ENCODE measurements around the gene SCP2. TPM values are rescaled to one million over a fixed set of nuclear protein-coding genes. Genes with fewer than 3 reads are reported as not detected.
"Not testable (repeated sequence)": the region's sequence is repeated elsewhere in the genome, so short reads cannot be mapped to it uniquely, and the experiment has no call there.

SCP2 gene
- polyA plus RNA-seq, 2 donors: 112 to 158 TPM

DNA sequence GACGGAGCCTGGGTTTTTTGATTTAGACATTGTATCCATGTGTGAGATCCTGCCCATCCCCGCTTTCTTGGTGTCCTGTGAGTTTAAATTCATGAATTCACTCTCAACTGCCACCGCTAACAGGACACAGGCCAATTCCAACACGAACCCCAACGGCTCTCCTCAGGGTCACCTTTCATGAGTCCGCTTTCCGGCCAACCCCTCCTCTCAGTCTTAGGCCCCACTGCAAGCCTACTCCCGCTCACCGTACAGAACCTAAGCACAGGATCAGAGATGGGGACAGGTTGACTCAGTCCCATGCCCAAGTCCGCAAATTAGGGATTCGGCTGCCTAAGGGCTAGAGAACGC is 238 bp upstream of the SCP2 start:
- H3K36me3 ChIP-seq (ENCODE audit: control insufficient read depth in 2 of 2, insufficient read depth in 2 of 2, low read length in 1 of 2): no peaks in the 10 kb centered on the region
- H3K4me1 ChIP-seq (ENCODE audit: control insufficient read depth in 2 of 2, insufficient read depth in 2 of 2, low read length in 1 of 2): peaks cover 0 to 5% of the 10 kb centered on the region in 2 donors
- H3K27ac ChIP-seq (ENCODE audit: low read depth in 2 of 2, low read length in 1 of 2): peak overlapping the region in 1 of 2 donors; percentile 59
- no peaks in the 10 kb centered on the region for H3K9me3 ChIP-seq (ENCODE audit: control insufficient read depth in 2 of 2, insufficient read depth in 1 of 2, low read depth in 1 of 2, low read length in 1 of 2)
- H3K27me3 ChIP-seq (ENCODE audit: control insufficient read depth in 1 of 2, insufficient read depth in 2 of 2, low read length in 2 of 2): no peaks in the 10 kb centered on the region
- 12 to 14% methylated on average over 12 of the region's 12 CpGs for WGBS, 2 donors
- peak overlapping the region; percentile 41 to 75 for H3K4me3 ChIP-seq (ENCODE audit: low read depth in 1 of 2, low read length in 2 of 2)

DNA sequence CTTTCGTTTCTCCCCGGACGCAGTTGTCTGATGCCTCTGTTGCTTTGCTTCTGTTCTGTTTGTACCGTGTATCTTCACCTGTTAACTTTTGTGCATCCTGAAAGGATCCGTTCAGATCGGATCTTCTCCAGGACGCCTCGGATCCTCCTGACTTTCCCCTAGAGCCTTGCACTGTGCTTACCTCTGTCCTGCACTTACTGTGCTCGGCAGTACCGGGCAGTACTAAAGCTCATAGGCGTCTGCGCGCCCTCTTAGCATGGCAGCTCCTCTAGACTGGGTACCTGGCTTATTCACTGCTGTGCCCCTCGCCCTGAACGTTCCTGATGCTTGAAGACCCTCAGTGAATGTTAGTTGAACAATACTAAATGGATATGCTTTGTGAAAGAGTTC is 934 bp downstream of the SCP2 start:
- Histone ChIP-seq H3K4me3 (ENCODE audit: low read depth in 1 of 2, low read length in 2 of 2) (peak overlapping the region; percentile 75 to 85), H3K36me3 (ENCODE audit: control insufficient read depth in 2 of 2, insufficient read depth in 2 of 2, low read length in 1 of 2) (no peaks in the 10 kb centered on the region), H3K27ac (ENCODE audit: low read depth in 2 of 2, low read length in 1 of 2) (peak overlapping the region in 1 of 2 donors; percentile 71), H3K27me3 (ENCODE audit: control insufficient read depth in 1 of 2, insufficient read depth in 2 of 2, low read length in 2 of 2) (no peaks in the 10 kb centered on the region), H3K4me1 (ENCODE audit: control insufficient read depth in 2 of 2, insufficient read depth in 2 of 2, low read length in 1 of 2) (peaks cover 0 to 5% of the 10 kb centered on the region in 2 donors), H3K9me3 (ENCODE audit: control insufficient read depth in 2 of 2, insufficient read depth in 1 of 2, low read depth in 1 of 2, low read length in 1 of 2) (no peaks in the 10 kb centered on the region)
- 20 to 23% methylated on average over 15 of the region's 15 CpGs for whole genome bisulfite sequencing, 2 donors

DNA sequence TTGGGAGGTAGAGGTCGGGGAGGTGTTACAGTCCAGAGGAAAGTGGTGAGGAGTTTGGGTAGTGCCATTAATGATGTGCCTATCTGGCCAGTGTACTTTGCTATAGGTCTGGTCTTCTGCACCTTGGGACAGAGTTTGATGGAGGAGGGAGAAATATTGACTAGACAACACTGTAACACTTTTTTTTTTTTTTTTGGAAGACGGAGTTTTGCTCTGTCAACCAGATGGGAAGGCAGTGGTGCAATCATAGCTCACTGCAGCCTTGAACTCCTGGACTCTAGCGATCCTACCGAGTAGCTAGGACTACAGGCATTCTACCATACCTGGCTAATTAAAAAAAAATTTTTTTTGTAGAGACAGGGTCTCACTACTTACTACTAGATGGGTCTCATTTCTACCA is 1.9 kb downstream of the SCP2 start:
- Histone ChIP-seq H3K36me3 (ENCODE audit: control insufficient read depth in 2 of 2, insufficient read depth in 2 of 2, low read length in 1 of 2) (no peaks in the 10 kb centered on the region), H3K4me3 (ENCODE audit: low read depth in 1 of 2, low read length in 2 of 2) (no peak overlapping the region), H3K4me1 (ENCODE audit: control insufficient read depth in 2 of 2, insufficient read depth in 2 of 2, low read length in 1 of 2) (peaks cover 0 to 5% of the 10 kb centered on the region in 2 donors), H3K9me3 (ENCODE audit: control insufficient read depth in 2 of 2, insufficient read depth in 1 of 2, low read depth in 1 of 2, low read length in 1 of 2) (no peaks in the 10 kb centered on the region), H3K27me3 (ENCODE audit: control insufficient read depth in 1 of 2, insufficient read depth in 2 of 2, low read length in 2 of 2) (no peaks in the 10 kb centered on the region), H3K27ac (ENCODE audit: low read depth in 2 of 2, low read length in 1 of 2) (no peak overlapping the region)
- 94 to 97% methylated on average over 4 of the region's 4 CpGs for WGBS, 2 donors

- Histone ChIP-seq H3K36me3 (ENCODE audit: control insufficient read depth in 2 of 2, insufficient read depth in 2 of 2, low read length in 1 of 2) (no peaks in the 10 kb centered on the region), H3K9me3 (ENCODE audit: control insufficient read depth in 2 of 2, insufficient read depth in 1 of 2, low read depth in 1 of 2, low read length in 1 of 2) (no peaks in the 10 kb centered on the region), H3K4me3 (ENCODE audit: low read depth in 1 of 2, low read length in 2 of 2) (no peak overlapping the region), H3K27ac (ENCODE audit: low read depth in 2 of 2, low read length in 1 of 2) (no peak overlapping the region), H3K27me3 (ENCODE audit: control insufficient read depth in 1 of 2, insufficient read depth in 2 of 2, low read length in 2 of 2) (no peaks in the 10 kb centered on the region), H3K4me1 (ENCODE audit: control insufficient read depth in 2 of 2, insufficient read depth in 2 of 2, low read length in 1 of 2) (no peaks in the 10 kb centered on the region)
- 87 to 95% methylated on average over 3 of the region's 3 CpGs for WGBS, 2 donors
Measured at GRCh38 chr1:52937433-52938182, 10.5 kb downstream of the SCP2 start.

DNA sequence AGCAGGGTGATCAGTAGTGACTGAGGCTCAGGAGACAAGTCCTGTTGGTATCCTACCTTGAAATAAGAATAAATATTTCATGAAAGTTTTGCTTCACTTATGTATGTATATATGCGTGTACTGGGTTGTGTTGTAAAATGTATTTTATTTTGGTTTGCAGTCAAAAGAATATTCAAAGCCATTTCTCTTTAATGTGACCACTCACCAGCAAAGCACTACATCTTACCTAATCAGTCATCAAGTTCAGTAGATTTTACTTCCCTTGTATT is 11.0 kb downstream of the SCP2 start:
- H3K9me3 ChIP-seq (ENCODE audit: control insufficient read depth in 2 of 2, insufficient read depth in 1 of 2, low read depth in 1 of 2, low read length in 1 of 2): no peaks in the 10 kb centered on the region
- no peaks in the 10 kb centered on the region for H3K36me3 ChIP-seq (ENCODE audit: control insufficient read depth in 2 of 2, insufficient read depth in 2 of 2, low read length in 1 of 2)
- H3K4me3 ChIP-seq (ENCODE audit: low read depth in 1 of 2, low read length in 2 of 2): no peak overlapping the region
- no peaks in the 10 kb centered on the region for H3K27me3 ChIP-seq (ENCODE audit: control insufficient read depth in 1 of 2, insufficient read depth in 2 of 2, low read length in 2 of 2)
- H3K4me1 ChIP-seq (ENCODE audit: control insufficient read depth in 2 of 2, insufficient read depth in 2 of 2, low read length in 1 of 2): no peaks in the 10 kb centered on the region
- no peak overlapping the region for H3K27ac ChIP-seq (ENCODE audit: low read depth in 2 of 2, low read length in 1 of 2)
- WGBS, 2 donors: 94 to 100% methylated on average over 1 of the region's 1 CpG

GRCh38 chr1:52943876-52944416 is 16.9 kb downstream of the SCP2 start:
- Histone ChIP-seq H3K36me3 (ENCODE audit: control insufficient read depth in 2 of 2, insufficient read depth in 2 of 2, low read length in 1 of 2) (no peaks in the 10 kb centered on the region), H3K27me3 (ENCODE audit: control insufficient read depth in 1 of 2, insufficient read depth in 2 of 2, low read length in 2 of 2) (no peaks in the 10 kb centered on the region), H3K27ac (ENCODE audit: low read depth in 2 of 2, low read length in 1 of 2) (no peak overlapping the region), H3K9me3 (ENCODE audit: control insufficient read depth in 2 of 2, insufficient read depth in 1 of 2, low read depth in 1 of 2, low read length in 1 of 2) (no peaks in the 10 kb centered on the region), H3K4me1 (ENCODE audit: control insufficient read depth in 2 of 2, insufficient read depth in 2 of 2, low read length in 1 of 2) (no peaks in the 10 kb centered on the region), H3K4me3 (ENCODE audit: low read depth in 1 of 2, low read length in 2 of 2) (no peak overlapping the region)
- WGBS, 2 donors: 64 to 77% methylated on average over 3 of the region's 3 CpGs

GRCh38 chr1:52944566-52944965 is 17.5 kb downstream of the SCP2 start:
- H3K4me1 ChIP-seq (ENCODE audit: control insufficient read depth in 2 of 2, insufficient read depth in 2 of 2, low read length in 1 of 2): no peaks in the 10 kb centered on the region
- no peak overlapping the region for H3K27ac ChIP-seq (ENCODE audit: low read depth in 2 of 2, low read length in 1 of 2)
- no peaks in the 10 kb centered on the region for H3K27me3 ChIP-seq (ENCODE audit: control insufficient read depth in 1 of 2, insufficient read depth in 2 of 2, low read length in 2 of 2)
- H3K9me3 ChIP-seq (ENCODE audit: control insufficient read depth in 2 of 2, insufficient read depth in 1 of 2, low read depth in 1 of 2, low read length in 1 of 2): no peaks in the 10 kb centered on the region
- H3K4me3 ChIP-seq (ENCODE audit: low read depth in 1 of 2, low read length in 2 of 2): no peak overlapping the region
- H3K36me3 ChIP-seq (ENCODE audit: control insufficient read depth in 2 of 2, insufficient read depth in 2 of 2, low read length in 1 of 2): no peaks in the 10 kb centered on the region
- 69 to 78% methylated on average over 10 of the region's 10 CpGs for WGBS, 2 donors

- Histone ChIP-seq H3K36me3 (ENCODE audit: control insufficient read depth in 2 of 2, insufficient read depth in 2 of 2, low read length in 1 of 2) (no peaks in the 10 kb centered on the region), H3K4me3 (ENCODE audit: low read depth in 1 of 2, low read length in 2 of 2) (no peak overlapping the region), H3K27ac (ENCODE audit: low read depth in 2 of 2, low read length in 1 of 2) (no peak overlapping the region), H3K9me3 (ENCODE audit: control insufficient read depth in 2 of 2, insufficient read depth in 1 of 2, low read depth in 1 of 2, low read length in 1 of 2) (no peaks in the 10 kb centered on the region), H3K4me1 (ENCODE audit: control insufficient read depth in 2 of 2, insufficient read depth in 2 of 2, low read length in 1 of 2) (no peaks in the 10 kb centered on the region), H3K27me3 (ENCODE audit: control insufficient read depth in 1 of 2, insufficient read depth in 2 of 2, low read length in 2 of 2) (no peaks in the 10 kb centered on the region)
- 88 to 100% methylated on average over 1 of the region's 1 CpG for WGBS, 2 donors
Measured at GRCh38 chr1:52947490-52947889, 20.4 kb downstream of the SCP2 start.

- not testable (repeated sequence) for H3K9me3 ChIP-seq (ENCODE audit: control insufficient read depth in 2 of 2, insufficient read depth in 1 of 2, low read depth in 1 of 2, low read length in 1 of 2); H3K27ac ChIP-seq (ENCODE audit: low read depth in 2 of 2, low read length in 1 of 2); H3K36me3 ChIP-seq (ENCODE audit: control insufficient read depth in 2 of 2, insufficient read depth in 2 of 2, low read length in 1 of 2); H3K27me3 ChIP-seq (ENCODE audit: control insufficient read depth in 1 of 2, insufficient read depth in 2 of 2, low read length in 2 of 2); H3K4me3 ChIP-seq (ENCODE audit: low read depth in 1 of 2, low read length in 2 of 2); H3K4me1 ChIP-seq (ENCODE audit: control insufficient read depth in 2 of 2, insufficient read depth in 2 of 2, low read length in 1 of 2)
Measured at GRCh38 chr1:52949602-52950001, 22.5 kb downstream of the SCP2 start.

GRCh38 chr1:52952112-52952511 is 25.0 kb downstream of the SCP2 start:
- Histone ChIP-seq H3K27me3 (ENCODE audit: control insufficient read depth in 1 of 2, insufficient read depth in 2 of 2, low read length in 2 of 2) (no peaks in the 10 kb centered on the region), H3K4me1 (ENCODE audit: control insufficient read depth in 2 of 2, insufficient read depth in 2 of 2, low read length in 1 of 2) (no peaks in the 10 kb centered on the region), H3K9me3 (ENCODE audit: control insufficient read depth in 2 of 2, insufficient read depth in 1 of 2, low read depth in 1 of 2, low read length in 1 of 2) (no peaks in the 10 kb centered on the region), H3K4me3 (ENCODE audit: low read depth in 1 of 2, low read length in 2 of 2) (no peak overlapping the region), H3K36me3 (ENCODE audit: control insufficient read depth in 2 of 2, insufficient read depth in 2 of 2, low read length in 1 of 2) (no peaks in the 10 kb centered on the region), H3K27ac (ENCODE audit: low read depth in 2 of 2, low read length in 1 of 2) (no peak overlapping the region)
- 93 to 95% methylated on average over 2 of the region's 2 CpGs for WGBS, 2 donors

Measured in esophagus (tissue), 2 donors.